Measurements from ENCODE around the gene PSMB9. TPM values are rescaled to one million over a fixed set of nuclear protein-coding genes. Genes with fewer than 3 reads are reported as not detected.

The PSMB9 gene
- total and polyA plus RNA-seq, 2 of the 4 experiments (the other 2 are of a cell fraction): 9.0 to 12.8 TPM

DNA sequence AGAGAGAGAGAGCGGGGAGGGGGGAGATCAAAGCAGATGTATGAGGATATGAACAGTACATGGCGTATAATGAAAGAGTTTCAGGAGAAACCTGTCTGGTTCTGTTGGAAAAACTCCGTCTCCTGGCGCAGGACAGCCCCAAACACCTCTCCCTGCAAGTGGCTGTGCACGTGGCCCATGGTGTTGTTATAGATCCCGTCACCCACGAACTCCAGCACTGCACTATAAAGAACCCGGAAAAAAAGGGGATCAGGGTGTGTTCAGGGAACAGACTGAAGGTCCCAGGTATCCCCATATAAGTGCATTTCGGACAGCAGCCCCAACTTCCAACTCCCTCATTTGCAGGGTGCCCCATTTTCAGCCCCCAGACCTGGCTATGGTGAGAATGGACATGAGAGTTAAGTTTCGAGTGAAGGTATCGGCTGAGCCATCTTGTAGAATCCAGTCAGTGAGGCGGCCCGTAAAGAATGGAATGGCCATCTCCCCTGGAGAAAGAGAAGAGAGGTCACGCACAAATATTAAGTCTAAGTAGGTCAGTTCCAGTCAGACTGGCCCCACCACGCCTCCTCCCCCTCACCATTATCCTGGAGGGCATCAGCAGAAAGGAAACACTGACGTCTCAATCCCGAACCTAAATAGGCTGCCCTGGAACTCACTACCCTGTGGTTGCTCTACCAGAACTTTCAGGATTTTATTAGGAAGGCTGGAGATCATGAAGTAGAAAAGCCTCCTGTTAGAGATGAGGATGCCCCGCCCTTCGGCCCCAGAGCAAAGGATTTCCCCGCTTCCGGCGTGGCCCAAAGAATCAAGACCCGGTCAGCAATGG is 1.8 kb upstream of the PSMB9 start:
- in situ Hi-C loops (cut with MboI; ENCODE audit: low sequenced_read_pairs): no loop called here
- H4K91ac ChIP-seq (ENCODE audit: insufficient read depth, low read depth, low read length): peak overlapping the region; percentile 57
- H3K4me2 ChIP-seq (ENCODE audit: low read depth, low read length): peak overlapping the region; percentile 94
- POLR2A ChIA-PET (ENCODE audit: unreplicated experiment): no interaction called here
- H3K9me3 ChIP-seq (ENCODE audit: control insufficient read depth, insufficient read depth, low read length): no peaks in the 10 kb centered on the region
- BruUV-seq (replicated peaks): no TSS peak
- H3K14ac ChIP-seq (replicated peaks; ENCODE audit: low read depth, low read length): peak overlapping the region; percentile 98
- H3K27ac ChIP-seq (ENCODE audit: insufficient read depth, low read length): peak overlapping the region; percentile 64
- dilution Hi-C loops (cut with HindIII; ENCODE audit: low sequenced_read_pairs, unreplicated experiment): no loop called here
- H2BK120ac ChIP-seq (ENCODE audit: low read depth, low read length): no peak overlapping the region
- peak overlapping the region; percentile 94 for H3K56ac ChIP-seq (ENCODE audit: extremely low read depth, insufficient read depth, low read length)
- peak overlapping the region; percentile 10 for H4K5ac ChIP-seq (ENCODE audit: low read depth, low read length)
- ATAC-seq (ENCODE audit: low read depth) (no peak), DNase-seq (no peak)
- H4K8ac ChIP-seq (ENCODE audit: low read depth in 2 of 2, low read length in 2 of 2): peak overlapping the region; percentile 36 to 81; a peak in 3 of 4 replicates
- peak overlapping the region; percentile 74; the same call in 1 of the 2 replicates for H2AK5ac ChIP-seq (ENCODE audit: low read depth, low read length)
- H3K23ac ChIP-seq (ENCODE audit: low read depth, low read length): peak overlapping the region; percentile 98
- CTCF ChIA-PET: interaction anchor here (3.3 to 4.4 kb wide), 2 partner anchors 14 to 16 kb away, joined by 15 to 44 read pairs; partner anchors contain the start of gene TAP2
- 3% methylated on average over 4 of the region's 23 CpGs; no CpG with 5 or more reads in 1 of the 2 experiments for WGBS, 2 experiments (ENCODE audit: extremely low coverage in 2 of 2, insufficient read length in 1 of 2)
- peaks cover 24% of the 10 kb centered on the region for H3K36me3 ChIP-seq (ENCODE audit: control insufficient read depth, insufficient read depth, low read length)
- peak overlapping the region; percentile 78 for H3K9ac ChIP-seq (ENCODE audit: low read depth, low read length)
- no peaks in the 10 kb centered on the region for H3K27me3 ChIP-seq (ENCODE audit: control insufficient read depth, insufficient read depth, low read length)
- peaks cover 4% of the 10 kb centered on the region for H3K4me1 ChIP-seq (ENCODE audit: control insufficient read depth, insufficient read depth, low read length)
- peaks cover 8 to 39% of the 10 kb centered on the region in 2 experiments for H3K79me1 ChIP-seq (ENCODE audit: low read depth in 1 of 2, low read length in 2 of 2)
- peak overlapping the region; percentile 57 for H3K4me3 ChIP-seq (ENCODE audit: insufficient read depth, low read depth, low read length)
- TF ChIP-seq POLR2A (IDR thresholded peaks at IDR 0.05; ENCODE audit: low read depth, low read length): no peak
- TF ChIP-seq MAFK (IDR thresholded peaks at IDR 0.05; ENCODE audit: low read depth, low read length): no peak
- TF ChIP-seq, protein P1, sequence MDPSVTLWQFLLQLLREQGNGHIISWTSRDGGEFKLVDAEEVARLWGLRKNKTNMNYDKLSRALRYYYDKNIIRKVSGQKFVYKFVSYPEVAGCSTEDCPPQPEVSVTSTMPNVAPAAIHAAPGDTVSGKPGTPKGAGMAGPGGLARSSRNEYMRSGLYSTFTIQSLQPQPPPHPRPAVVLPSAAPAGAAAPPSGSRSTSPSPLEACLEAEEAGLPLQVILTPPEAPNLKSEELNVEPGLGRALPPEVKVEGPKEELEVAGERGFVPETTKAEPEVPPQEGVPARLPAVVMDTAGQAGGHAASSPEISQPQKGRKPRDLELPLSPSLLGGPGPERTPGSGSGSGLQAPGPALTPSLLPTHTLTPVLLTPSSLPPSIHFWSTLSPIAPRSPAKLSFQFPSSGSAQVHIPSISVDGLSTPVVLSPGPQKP (IDR thresholded peaks at IDR 0.05; ENCODE audit: borderline replicate concordance, low read depth, low read length): no peak
- no peak for TF ChIP-seq FOS (IDR thresholded peaks at IDR 0.05; ENCODE audit: low read depth, low read length)
- no peak for TF ChIP-seq CTCF (conservative IDR thresholded peaks at IDR 0.05; ENCODE audit: low read depth, low read length)
- no peak for TF ChIP-seq RAD21 (IDR thresholded peaks at IDR 0.05; ENCODE audit: low read length)
- no peak for TF ChIP-seq BHLHE40 (IDR thresholded peaks at IDR 0.05; ENCODE audit: low read depth, low read length)
- TF ChIP-seq SMC3 (IDR thresholded peaks at IDR 0.05; ENCODE audit: low read depth, low read length): no peak
- TF ChIP-seq RCOR1 (IDR thresholded peaks at IDR 0.05; ENCODE audit: insufficient replicate concordance, low read length): no peak
- no peak for TF ChIP-seq MAZ (IDR thresholded peaks at IDR 0.05; ENCODE audit: borderline replicate concordance, low read depth, low read length)
- TF ChIP-seq MXI1 (IDR thresholded peaks at IDR 0.05; ENCODE audit: borderline replicate concordance, low read depth, low read length): no peak
- TF ChIP-seq CHD1 (IDR thresholded peaks at IDR 0.05; ENCODE audit: low read depth, low read length): no peak
- TF ChIP-seq USF2 (IDR thresholded peaks at IDR 0.05; ENCODE audit: low read depth, low read length): no peak
- no peak for TF ChIP-seq CEBPB (IDR thresholded peaks at IDR 0.05; ENCODE audit: low read depth, low read length)
- H2BK15ac ChIP-seq (ENCODE audit: low read depth, low read length): no peak overlapping the region
- H3K18ac ChIP-seq (ENCODE audit: low read depth, low read length): no peak overlapping the region
- intact Hi-C loops (cut with micrococcal nuclease): no loop called here
- H3K9me1 ChIP-seq (ENCODE audit: insufficient read depth, low read length): peaks cover 21% of the 10 kb centered on the region
- peak overlapping the region; percentile 99 for H2AFZ ChIP-seq (replicated peaks; ENCODE audit: low read length, poor library complexity)
- H2AK9ac ChIP-seq (replicated peaks; ENCODE audit: low read depth, low read length, poor library complexity): peak overlapping the region; percentile 94
- H4K20me1 ChIP-seq (ENCODE audit: insufficient read depth, low read length): no peaks in the 10 kb centered on the region
- H3K4ac ChIP-seq (ENCODE audit: low read depth, low read length): peak overlapping the region; percentile 93
- no peak overlapping the region for H2BK20ac ChIP-seq (ENCODE audit: low read depth, low read length)
- peak overlapping the region; percentile 69 for H2BK5ac ChIP-seq (ENCODE audit: low read depth, low read length, poor library complexity, severe bottlenecking)

Data from IMR-90 (cell line).